NCI-H187 (cell line): ENCODE data around the gene SMURF1.

ENCODE experiments used
- DNase-seq, 2 experiments: peaks; one replicate each; lab custom pipeline; 2025; lab: John Stamatoyannopoulos, UW

SMURF1 gene

GRCh38 chr7:99141841-99142726 is 1.8 kb downstream of the SMURF1 start:
- no peak for DNase-seq

GRCh38 chr7:99141334-99141733 is 2.6 kb downstream of the SMURF1 start:
- no peak for DNase-seq

GRCh38 chr7:99140813-99141212 is 3.1 kb downstream of the SMURF1 start:
- DNase-seq, result no peak

GRCh38 chr7:99139036-99139435 is 4.9 kb downstream of the SMURF1 start:
- DNase-seq, result no peak

GRCh38 chr7:99137411-99138180 is 6.3 kb downstream of the SMURF1 start:
- no peak for DNase-seq

- DNase-seq, result no peak
Measured at GRCh38 chr7:99135938-99136337, 8.0 kb downstream of the SMURF1 start.

GRCh38 chr7:99133766-99134564 is 9.9 kb downstream of the SMURF1 start:
- DNase-seq, result no peak

- no peak for DNase-seq
Measured at GRCh38 chr7:99132595-99133321, 11.2 kb downstream of the SMURF1 start.

- no peak for DNase-seq
Measured at GRCh38 chr7:99131290-99131689, 12.6 kb downstream of the SMURF1 start.

- no peak for DNase-seq
Measured at GRCh38 chr7:99129536-99129935, 14.4 kb downstream of the SMURF1 start.

GRCh38 chr7:99129001-99129400 is 14.9 kb downstream of the SMURF1 start:
- no peak for DNase-seq

- DNase-seq, result no peak
Measured at GRCh38 chr7:99128076-99128950, 15.6 kb downstream of the SMURF1 start.

GRCh38 chr7:99127636-99128035 is 16.3 kb downstream of the SMURF1 start:
- DNase-seq, result no peak

- no peak for DNase-seq
Measured at GRCh38 chr7:99126921-99127553, 16.9 kb downstream of the SMURF1 start.

- no peak for DNase-seq
Measured at GRCh38 chr7:99125505-99125865, 18.4 kb downstream of the SMURF1 start.

- no peak for DNase-seq
Measured at GRCh38 chr7:99124751-99125504, 19.0 kb downstream of the SMURF1 start.

- no peak for DNase-seq
Measured at GRCh38 chr7:99124236-99124635, 19.7 kb downstream of the SMURF1 start.

GRCh38 chr7:99123571-99124033 is 20.3 kb downstream of the SMURF1 start:
- DNase-seq, result no peak

- no peak for DNase-seq
Measured at GRCh38 chr7:99122762-99123161, 21.1 kb downstream of the SMURF1 start.
